WTC11 (cell line): ENCODE measurements around the gene ARHGAP32. TPM values are rescaled to one million over a fixed set of nuclear protein-coding genes. Genes with fewer than 3 reads are reported as not detected.

ENCODE experiments used
- ATAC-seq: fragments of 200-7000 bp; cut with Tn5 transposase; 2 replicates; pipeline ENCODE4 v1.10.0; 2021; ENCODE audit warnings: mild to moderate bottlenecking, moderate library complexity
- CTCF ChIA-PET: fragments of 300-600 bp; sonication (Branson Sonifier 250); formaldehyde crosslinking; loops from one replicate; lab custom pipeline; 2021; ENCODE audit warnings: antibody characterized with exemption; lab: Charles Lee
- POLR2A ChIA-PET: fragments of 350-600 bp; sonication (Branson Sonifier 250); formaldehyde crosslinking; loops from one replicate; lab custom pipeline; 2021; ENCODE audit warnings: antibody characterized with exemption; lab: Charles Lee
- DNase-seq: peaks from one replicate; pipeline ENCODE4 v3.0.0; 2021; ENCODE audit warnings: low spot score
- H3K27ac Mint-ChIP-seq: 2 replicates; pipeline ENCODE4 v1.8.0; 2021; ENCODE audit warnings: mixed read lengths
- H3K27me3 Mint-ChIP-seq: 2 replicates; pipeline ENCODE4 v1.8.0; 2021; ENCODE audit warnings: low read depth, mild to moderate bottlenecking, moderate library complexity, mixed read lengths
- H3K36me3 Mint-ChIP-seq: 2 replicates; pipeline ENCODE4 v1.8.0; 2021; ENCODE audit warnings: mixed read lengths
- H3K4me1 Mint-ChIP-seq: 2 replicates; pipeline ENCODE4 v1.8.0; 2022; ENCODE audit warnings: mixed read lengths
- H3K4me3 Mint-ChIP-seq: 2 replicates; pipeline ENCODE4 v1.8.0; 2021; ENCODE audit warnings: mild to moderate bottlenecking, moderate library complexity, mixed read lengths
- H3K9me3 Mint-ChIP-seq: 2 replicates; pipeline ENCODE4 v1.8.0; 2021; ENCODE audit warnings: mixed read lengths
- ELF4 ChIP-seq: sonication (generic); formaldehyde crosslinking; IDR thresholded peaks from 2 replicates; pipeline ENCODE4 v1.8.1; 2022; ENCODE audit warnings: low read depth, mild to moderate bottlenecking, moderate library complexity, missing genetic modification reagents
- GRHL2 ChIP-seq: fragments of 250-450 bp; sonication (Bioruptor Pico); IDR thresholded peaks from 2 replicates; pipeline ENCODE4 v1.8.0; 2022; ENCODE audit warnings: mild to moderate bottlenecking, moderate library complexity; ENCODE audit not compliant: insufficient replicate concordance, severe bottlenecking
- NR2C2 ChIP-seq: sonication (generic); formaldehyde crosslinking; IDR thresholded peaks from 2 replicates; pipeline ENCODE4 v1.8.0; 2022; ENCODE audit warnings: mild to moderate bottlenecking, missing genetic modification reagents
- NR3C1 ChIP-seq: sonication (generic); formaldehyde crosslinking; conservative IDR thresholded peaks from 2 replicates; pipeline ENCODE4 v1.8.1; 2023; ENCODE audit warnings: low read depth, mild to moderate bottlenecking, missing genetic modification reagents
- RELA ChIP-seq: sonication (generic); formaldehyde crosslinking; IDR thresholded peaks from 2 replicates; pipeline ENCODE4 v1.8.1; 2022; ENCODE audit warnings: missing genetic modification reagents, mild to moderate bottlenecking, borderline replicate concordance
- SMAD3 ChIP-seq: sonication (generic); formaldehyde crosslinking; IDR thresholded peaks from 2 replicates; pipeline ENCODE4 v1.8.0; 2022; ENCODE audit warnings: missing genetic modification reagents, mild to moderate bottlenecking, borderline replicate concordance
- SP1 ChIP-seq: sonication (generic); formaldehyde crosslinking; conservative IDR thresholded peaks from 2 replicates; pipeline ENCODE4 v1.8.1; 2022; ENCODE audit warnings: missing genetic modification reagents
- TEAD4 ChIP-seq: sonication (generic); formaldehyde crosslinking; IDR thresholded peaks from 2 replicates; pipeline ENCODE4 v1.8.0; 2022; ENCODE audit warnings: mild to moderate bottlenecking, missing genetic modification reagents
- ZNF121 ChIP-seq: sonication (generic); formaldehyde crosslinking; IDR thresholded peaks from 2 replicates; pipeline ENCODE4 v1.8.0; 2023; ENCODE audit warnings: missing genetic modification reagents
- ZNF263 ChIP-seq: sonication (generic); formaldehyde crosslinking; IDR thresholded peaks from 2 replicates; pipeline ENCODE4 v1.8.1; 2022; ENCODE audit warnings: low read depth, mild to moderate bottlenecking, moderate library complexity, missing genetic modification reagents
- ZNF416 ChIP-seq: fragments of 250-450 bp; sonication (Bioruptor Pico); IDR thresholded peaks from 2 replicates; pipeline ENCODE4 v1.9.0; 2021; ENCODE audit warnings: mild to moderate bottlenecking, inconsistent platforms
- ZNF423 ChIP-seq: fragments of 250-450 bp; sonication (Bioruptor Pico); IDR thresholded peaks from 2 replicates; pipeline ENCODE4 v2.1.2; 2022; ENCODE audit warnings: mild to moderate bottlenecking, moderate library complexity
- total RNA-seq: library from RNA; stranded (reverse); gene quantifications from 3 replicates; pipeline ENCODE4 v1.2.3, GENCODE V29; 2021
- TF ChIP-seq, protein P1 (sequence below): sonication (generic); formaldehyde crosslinking; IDR thresholded peaks from 2 replicates; pipeline ENCODE4 v1.8.1; 2022; ENCODE audit warnings: low read depth, mild to moderate bottlenecking, moderate library complexity, missing genetic modification reagents, borderline replicate concordance
- TF ChIP-seq, protein P2 (sequence below): sonication (generic); formaldehyde crosslinking; IDR thresholded peaks from 2 replicates; pipeline ENCODE4 v1.8.0; 2022; ENCODE audit warnings: missing genetic modification reagents
- TF ChIP-seq, protein P3 (sequence below): fragments of 250-450 bp; sonication (Bioruptor Pico); IDR thresholded peaks from 2 replicates; pipeline ENCODE4 v1.9.0; 2021; ENCODE audit warnings: moderate library complexity, mild to moderate bottlenecking, inconsistent platforms, borderline replicate concordance
- TF ChIP-seq, protein P4 (sequence below): sonication (generic); formaldehyde crosslinking; IDR thresholded peaks from 2 replicates; pipeline ENCODE4 v1.8.0; 2023; ENCODE audit warnings: missing genetic modification reagents, mild to moderate bottlenecking, borderline replicate concordance
- TF ChIP-seq, protein P5 (sequence below): fragments of 250-450 bp; sonication (Bioruptor Pico); IDR thresholded peaks from 2 replicates; pipeline ENCODE4 v1.9.0; 2021; ENCODE audit warnings: mild to moderate bottlenecking

ARHGAP32 gene
- total RNA-seq, 1 experiment from 2014 or later: 25.6 TPM

DNA sequence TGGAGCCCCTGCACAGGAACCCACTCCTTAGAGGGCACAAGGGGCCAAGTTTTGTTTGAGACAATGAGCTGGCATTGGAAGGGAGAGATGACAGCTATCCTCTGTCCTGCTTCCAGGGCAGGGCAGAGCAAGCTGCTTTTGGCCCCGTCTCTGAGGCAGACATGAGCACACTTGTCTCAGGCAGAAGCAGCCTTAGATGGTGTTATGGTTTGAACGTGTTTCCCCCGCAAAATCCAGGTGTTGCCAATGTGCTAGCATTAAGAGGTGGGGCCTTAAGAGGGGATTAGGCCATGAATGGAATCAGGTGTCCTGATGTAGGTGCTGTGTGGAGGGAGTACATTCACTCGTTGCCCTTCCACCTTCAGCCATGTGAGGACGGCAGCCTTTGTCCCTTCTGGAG lies 252.0 kb downstream of the ARHGAP32 start:
- no peak for TF ChIP-seq ZNF423 (CRISPR knock-in tag)
- H3K36me3 Mint-ChIP-seq: no peaks in the 10 kb centered on the region
- ATAC-seq (no peak), DNase-seq (no peak)
- H3K9me3 Mint-ChIP-seq: no peaks in the 10 kb centered on the region
- H3K27ac Mint-ChIP-seq: no peak overlapping the region
- H3K27me3 Mint-ChIP-seq: peaks cover 51% of the 10 kb centered on the region
- ChIA-PET POLR2A (no interaction called here), CTCF (interaction anchor here (0.6 to 3.8 kb wide), 5 partner anchors 9 to 111 kb away, joined by 4 to 25 read pairs (median 5); no protein-coding TSS in a partner anchor)
- H3K4me1 Mint-ChIP-seq: peaks cover 22% of the 10 kb centered on the region
- H3K4me3 Mint-ChIP-seq: no peak overlapping the region

DNA sequence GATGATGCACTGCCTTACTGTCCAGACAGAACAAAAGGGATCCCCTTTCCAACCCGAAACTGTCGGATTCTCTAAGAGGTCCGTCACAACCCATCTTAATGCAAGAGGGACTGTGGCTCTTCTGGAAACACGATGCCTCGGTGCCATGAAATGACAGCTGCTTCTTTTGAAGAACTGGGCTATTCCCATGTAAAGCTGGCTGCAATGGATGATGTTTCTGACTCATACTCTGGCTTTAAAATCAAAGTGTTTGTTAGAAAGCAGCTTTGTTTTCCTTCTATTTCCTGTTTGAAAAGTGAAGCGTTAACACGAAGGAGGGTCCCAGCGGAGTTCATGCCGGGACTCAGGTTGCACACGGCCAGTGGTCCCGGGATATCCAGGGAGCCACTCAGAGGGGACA lies 252.5 kb downstream of the ARHGAP32 start:
- Mint-ChIP-seq H3K4me1 (peaks cover 22% of the 10 kb centered on the region), H3K36me3 (no peaks in the 10 kb centered on the region), H3K27ac (no peak overlapping the region), H3K9me3 (no peaks in the 10 kb centered on the region), H3K4me3 (no peak overlapping the region), H3K27me3 (peaks cover 54% of the 10 kb centered on the region)
- ChIA-PET CTCF (interaction anchor here (0.9 to 3.8 kb wide), 4 partner anchors 9 to 52 kb away, joined by 4 to 25 read pairs (median 7); no protein-coding TSS in a partner anchor), POLR2A (no interaction called here)
- DNase-seq (no peak), ATAC-seq (no peak)
- TF ChIP-seq ZNF416 (CRISPR knock-in tag): no peak
- TF ChIP-seq, protein P1, sequence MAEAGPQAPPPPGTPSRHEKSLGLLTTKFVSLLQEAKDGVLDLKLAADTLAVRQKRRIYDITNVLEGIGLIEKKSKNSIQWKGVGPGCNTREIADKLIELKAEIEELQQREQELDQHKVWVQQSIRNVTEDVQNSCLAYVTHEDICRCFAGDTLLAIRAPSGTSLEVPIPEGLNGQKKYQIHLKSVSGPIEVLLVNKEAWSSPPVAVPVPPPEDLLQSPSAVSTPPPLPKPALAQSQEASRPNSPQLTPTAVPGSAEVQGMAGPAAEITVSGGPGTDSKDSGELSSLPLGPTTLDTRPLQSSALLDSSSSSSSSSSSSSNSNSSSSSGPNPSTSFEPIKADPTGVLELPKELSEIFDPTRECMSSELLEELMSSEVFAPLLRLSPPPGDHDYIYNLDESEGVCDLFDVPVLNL: no peak
- no peak for TF ChIP-seq NR2C2
- TF ChIP-seq SP1 (CRISPR knock-in tag): no peak
- no peak for TF ChIP-seq RELA (CRISPR knock-in tag)
- TF ChIP-seq ZNF263: no peak
- no peak for TF ChIP-seq SMAD3 (CRISPR knock-in tag)

DNA sequence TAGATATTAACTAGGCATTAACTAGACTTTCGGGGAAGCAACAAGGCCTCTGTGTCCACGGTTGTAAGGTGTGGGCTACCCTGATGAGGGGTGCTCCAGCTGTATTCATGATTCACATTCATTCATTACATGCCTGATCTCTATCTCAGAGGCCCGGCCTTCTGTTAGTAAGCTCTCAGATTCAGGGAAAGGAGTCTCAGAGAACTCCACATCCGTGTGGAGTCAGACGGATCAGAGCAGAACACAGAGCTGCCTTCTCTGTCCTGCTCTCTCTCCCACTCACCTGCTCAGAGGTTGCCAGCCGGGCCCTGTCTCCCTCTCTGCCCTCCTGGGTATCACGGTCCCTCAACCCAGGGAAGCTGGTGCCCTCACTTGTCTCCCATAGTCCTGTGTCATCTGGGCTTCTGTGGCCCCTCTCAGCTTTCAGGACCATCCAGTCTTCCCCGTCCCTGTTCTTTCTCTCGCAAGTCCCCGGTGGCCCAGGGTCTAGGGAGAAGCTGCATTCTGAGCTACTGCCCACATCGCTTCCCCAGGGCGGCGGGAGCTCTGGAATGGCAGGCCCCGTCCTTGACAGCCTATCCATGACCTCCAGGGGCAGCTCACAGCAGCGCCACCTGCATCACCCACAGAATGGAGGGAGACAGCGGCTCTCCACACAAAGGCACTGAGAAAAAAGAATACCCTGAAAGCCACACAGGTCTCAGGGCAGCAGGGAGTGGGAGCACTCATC lies 253.8 kb downstream of the ARHGAP32 start:
- DNase-seq (no peak), ATAC-seq (peak; percentile 10; the same call in 1 of the 2 replicates)
- Mint-ChIP-seq H3K9me3 (no peaks in the 10 kb centered on the region), H3K36me3 (no peaks in the 10 kb centered on the region), H3K4me3 (no peak overlapping the region), H3K27me3 (peaks cover 67% of the 10 kb centered on the region), H3K4me1 (peaks cover 22% of the 10 kb centered on the region), H3K27ac (no peak overlapping the region)
- ChIA-PET POLR2A (no interaction called here), CTCF (interaction anchor here (1.1 to 3.8 kb wide), 6 partner anchors 10 to 58 kb away, joined by 3 to 25 read pairs (median 12); no protein-coding TSS in a partner anchor)
- TF ChIP-seq TEAD4 (CRISPR knock-in tag) (no peak), ELF4 (CRISPR knock-in tag) (no peak), NR3C1 (no peak), ZNF121 (CRISPR knock-in tag) (no peak), GRHL2 (CRISPR knock-in tag) (no peak), SP1 (CRISPR knock-in tag) (no peak)
- TF ChIP-seq, protein P2, sequence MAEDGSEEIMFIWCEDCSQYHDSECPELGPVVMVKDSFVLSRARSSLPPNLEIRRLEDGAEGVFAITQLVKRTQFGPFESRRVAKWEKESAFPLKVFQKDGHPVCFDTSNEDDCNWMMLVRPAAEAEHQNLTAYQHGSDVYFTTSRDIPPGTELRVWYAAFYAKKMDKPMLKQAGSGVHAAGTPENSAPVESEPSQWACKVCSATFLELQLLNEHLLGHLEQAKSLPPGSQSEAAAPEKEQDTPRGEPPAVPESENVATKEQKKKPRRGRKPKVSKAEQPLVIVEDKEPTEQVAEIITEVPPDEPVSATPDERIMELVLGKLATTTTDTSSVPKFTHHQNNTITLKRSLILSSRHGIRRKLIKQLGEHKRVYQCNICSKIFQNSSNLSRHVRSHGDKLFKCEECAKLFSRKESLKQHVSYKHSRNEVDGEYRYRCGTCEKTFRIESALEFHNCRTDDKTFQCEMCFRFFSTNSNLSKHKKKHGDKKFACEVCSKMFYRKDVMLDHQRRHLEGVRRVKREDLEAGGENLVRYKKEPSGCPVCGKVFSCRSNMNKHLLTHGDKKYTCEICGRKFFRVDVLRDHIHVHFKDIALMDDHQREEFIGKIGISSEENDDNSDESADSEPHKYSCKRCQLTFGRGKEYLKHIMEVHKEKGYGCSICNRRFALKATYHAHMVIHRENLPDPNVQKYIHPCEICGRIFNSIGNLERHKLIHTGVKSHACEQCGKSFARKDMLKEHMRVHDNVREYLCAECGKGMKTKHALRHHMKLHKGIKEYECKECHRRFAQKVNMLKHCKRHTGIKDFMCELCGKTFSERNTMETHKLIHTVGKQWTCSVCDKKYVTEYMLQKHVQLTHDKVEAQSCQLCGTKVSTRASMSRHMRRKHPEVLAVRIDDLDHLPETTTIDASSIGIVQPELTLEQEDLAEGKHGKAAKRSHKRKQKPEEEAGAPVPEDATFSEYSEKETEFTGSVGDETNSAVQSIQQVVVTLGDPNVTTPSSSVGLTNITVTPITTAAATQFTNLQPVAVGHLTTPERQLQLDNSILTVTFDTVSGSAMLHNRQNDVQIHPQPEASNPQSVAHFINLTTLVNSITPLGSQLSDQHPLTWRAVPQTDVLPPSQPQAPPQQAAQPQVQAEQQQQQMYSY (CRISPR knock-in tag): no peak
- TF ChIP-seq, protein P3, sequence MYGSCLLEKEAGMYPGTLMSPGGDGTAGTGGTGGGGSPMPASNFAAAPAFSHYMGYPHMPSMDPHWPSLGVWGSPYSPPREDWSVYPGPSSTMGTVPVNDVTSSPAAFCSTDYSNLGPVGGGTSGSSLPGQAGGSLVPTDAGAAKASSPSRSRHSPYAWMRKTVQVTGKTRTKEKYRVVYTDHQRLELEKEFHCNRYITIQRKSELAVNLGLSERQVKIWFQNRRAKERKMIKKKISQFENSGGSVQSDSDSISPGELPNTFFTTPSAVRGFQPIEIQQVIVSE (CRISPR knock-in tag): no peak
- TF ChIP-seq, protein P4, sequence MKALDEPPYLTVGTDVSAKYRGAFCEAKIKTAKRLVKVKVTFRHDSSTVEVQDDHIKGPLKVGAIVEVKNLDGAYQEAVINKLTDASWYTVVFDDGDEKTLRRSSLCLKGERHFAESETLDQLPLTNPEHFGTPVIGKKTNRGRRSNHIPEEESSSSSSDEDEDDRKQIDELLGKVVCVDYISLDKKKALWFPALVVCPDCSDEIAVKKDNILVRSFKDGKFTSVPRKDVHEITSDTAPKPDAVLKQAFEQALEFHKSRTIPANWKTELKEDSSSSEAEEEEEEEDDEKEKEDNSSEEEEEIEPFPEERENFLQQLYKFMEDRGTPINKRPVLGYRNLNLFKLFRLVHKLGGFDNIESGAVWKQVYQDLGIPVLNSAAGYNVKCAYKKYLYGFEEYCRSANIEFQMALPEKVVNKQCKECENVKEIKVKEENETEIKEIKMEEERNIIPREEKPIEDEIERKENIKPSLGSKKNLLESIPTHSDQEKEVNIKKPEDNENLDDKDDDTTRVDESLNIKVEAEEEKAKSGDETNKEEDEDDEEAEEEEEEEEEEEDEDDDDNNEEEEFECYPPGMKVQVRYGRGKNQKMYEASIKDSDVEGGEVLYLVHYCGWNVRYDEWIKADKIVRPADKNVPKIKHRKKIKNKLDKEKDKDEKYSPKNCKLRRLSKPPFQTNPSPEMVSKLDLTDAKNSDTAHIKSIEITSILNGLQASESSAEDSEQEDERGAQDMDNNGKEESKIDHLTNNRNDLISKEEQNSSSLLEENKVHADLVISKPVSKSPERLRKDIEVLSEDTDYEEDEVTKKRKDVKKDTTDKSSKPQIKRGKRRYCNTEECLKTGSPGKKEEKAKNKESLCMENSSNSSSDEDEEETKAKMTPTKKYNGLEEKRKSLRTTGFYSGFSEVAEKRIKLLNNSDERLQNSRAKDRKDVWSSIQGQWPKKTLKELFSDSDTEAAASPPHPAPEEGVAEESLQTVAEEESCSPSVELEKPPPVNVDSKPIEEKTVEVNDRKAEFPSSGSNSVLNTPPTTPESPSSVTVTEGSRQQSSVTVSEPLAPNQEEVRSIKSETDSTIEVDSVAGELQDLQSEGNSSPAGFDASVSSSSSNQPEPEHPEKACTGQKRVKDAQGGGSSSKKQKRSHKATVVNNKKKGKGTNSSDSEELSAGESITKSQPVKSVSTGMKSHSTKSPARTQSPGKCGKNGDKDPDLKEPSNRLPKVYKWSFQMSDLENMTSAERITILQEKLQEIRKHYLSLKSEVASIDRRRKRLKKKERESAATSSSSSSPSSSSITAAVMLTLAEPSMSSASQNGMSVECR: no peak
- TF ChIP-seq, protein P5, sequence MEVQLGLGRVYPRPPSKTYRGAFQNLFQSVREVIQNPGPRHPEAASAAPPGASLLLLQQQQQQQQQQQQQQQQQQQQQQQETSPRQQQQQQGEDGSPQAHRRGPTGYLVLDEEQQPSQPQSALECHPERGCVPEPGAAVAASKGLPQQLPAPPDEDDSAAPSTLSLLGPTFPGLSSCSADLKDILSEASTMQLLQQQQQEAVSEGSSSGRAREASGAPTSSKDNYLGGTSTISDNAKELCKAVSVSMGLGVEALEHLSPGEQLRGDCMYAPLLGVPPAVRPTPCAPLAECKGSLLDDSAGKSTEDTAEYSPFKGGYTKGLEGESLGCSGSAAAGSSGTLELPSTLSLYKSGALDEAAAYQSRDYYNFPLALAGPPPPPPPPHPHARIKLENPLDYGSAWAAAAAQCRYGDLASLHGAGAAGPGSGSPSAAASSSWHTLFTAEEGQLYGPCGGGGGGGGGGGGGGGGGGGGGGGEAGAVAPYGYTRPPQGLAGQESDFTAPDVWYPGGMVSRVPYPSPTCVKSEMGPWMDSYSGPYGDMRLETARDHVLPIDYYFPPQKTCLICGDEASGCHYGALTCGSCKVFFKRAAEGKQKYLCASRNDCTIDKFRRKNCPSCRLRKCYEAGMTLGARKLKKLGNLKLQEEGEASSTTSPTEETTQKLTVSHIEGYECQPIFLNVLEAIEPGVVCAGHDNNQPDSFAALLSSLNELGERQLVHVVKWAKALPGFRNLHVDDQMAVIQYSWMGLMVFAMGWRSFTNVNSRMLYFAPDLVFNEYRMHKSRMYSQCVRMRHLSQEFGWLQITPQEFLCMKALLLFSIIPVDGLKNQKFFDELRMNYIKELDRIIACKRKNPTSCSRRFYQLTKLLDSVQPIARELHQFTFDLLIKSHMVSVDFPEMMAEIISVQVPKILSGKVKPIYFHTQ (CRISPR knock-in tag): no peak
